ENCODE measurements around the gene PHLDB2.

Gene PHLDB2

DNA sequence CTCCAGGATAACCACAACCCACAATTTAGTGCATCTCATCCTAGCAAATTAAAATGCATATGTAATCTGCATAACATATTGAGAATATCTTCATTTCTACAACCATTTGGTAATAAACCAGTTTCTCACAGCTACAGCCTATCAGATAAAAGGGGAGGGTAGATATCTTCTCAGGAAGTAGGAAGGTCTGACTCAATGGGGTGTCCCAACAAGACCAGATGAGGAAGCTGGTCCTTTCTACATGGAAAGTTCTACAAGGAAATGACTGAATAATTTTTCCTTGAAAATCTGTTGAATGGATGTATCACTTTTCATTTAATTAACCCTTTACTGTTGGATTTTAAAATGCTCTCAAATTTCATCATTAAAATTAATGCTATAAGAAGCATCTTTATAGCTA lies 158.0 kb downstream of the PHLDB2 start:
- TF ChIP-seq, protein P1, sequence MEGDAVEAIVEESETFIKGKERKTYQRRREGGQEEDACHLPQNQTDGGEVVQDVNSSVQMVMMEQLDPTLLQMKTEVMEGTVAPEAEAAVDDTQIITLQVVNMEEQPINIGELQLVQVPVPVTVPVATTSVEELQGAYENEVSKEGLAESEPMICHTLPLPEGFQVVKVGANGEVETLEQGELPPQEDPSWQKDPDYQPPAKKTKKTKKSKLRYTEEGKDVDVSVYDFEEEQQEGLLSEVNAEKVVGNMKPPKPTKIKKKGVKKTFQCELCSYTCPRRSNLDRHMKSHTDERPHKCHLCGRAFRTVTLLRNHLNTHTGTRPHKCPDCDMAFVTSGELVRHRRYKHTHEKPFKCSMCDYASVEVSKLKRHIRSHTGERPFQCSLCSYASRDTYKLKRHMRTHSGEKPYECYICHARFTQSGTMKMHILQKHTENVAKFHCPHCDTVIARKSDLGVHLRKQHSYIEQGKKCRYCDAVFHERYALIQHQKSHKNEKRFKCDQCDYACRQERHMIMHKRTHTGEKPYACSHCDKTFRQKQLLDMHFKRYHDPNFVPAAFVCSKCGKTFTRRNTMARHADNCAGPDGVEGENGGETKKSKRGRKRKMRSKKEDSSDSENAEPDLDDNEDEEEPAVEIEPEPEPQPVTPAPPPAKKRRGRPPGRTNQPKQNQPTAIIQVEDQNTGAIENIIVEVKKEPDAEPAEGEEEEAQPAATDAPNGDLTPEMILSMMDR (conservative IDR thresholded peaks at IDR 0.05; ENCODE audit: low read depth): no peak

DNA sequence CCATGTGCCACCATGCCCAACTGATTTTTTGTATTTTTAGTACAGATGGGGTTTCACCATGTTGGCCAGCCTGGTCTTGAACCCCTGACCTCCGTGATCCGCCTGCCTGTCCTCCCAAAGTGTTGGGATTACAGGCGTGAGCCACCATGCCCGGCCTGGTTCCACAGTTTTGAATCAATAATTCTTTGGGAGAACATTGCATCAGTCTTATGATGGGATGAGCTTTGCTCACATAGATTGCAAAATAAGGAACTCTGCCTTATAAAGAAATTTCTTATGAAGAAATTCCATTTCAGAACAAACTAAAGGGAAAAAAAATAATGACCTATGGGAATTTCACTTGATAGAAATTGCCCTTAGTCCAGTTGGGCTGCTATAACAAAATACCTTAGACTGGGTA lies 159.6 kb downstream of the PHLDB2 start:
- ChIA-PET POLR2A (ENCODE audit: low non-redundant PET) (no interaction called here), CTCF (interaction anchor here (0.6 kb wide), 1 partner anchor 30 kb away, joined by 4 read pairs; no protein-coding TSS in a partner anchor)
- DNase-seq (ENCODE audit: low spot score): no peak
- TF ChIP-seq, protein P1 (conservative IDR thresholded peaks at IDR 0.05; ENCODE audit: low read depth): no peak
- H3K27ac ChIP-seq: no peak overlapping the region

More for the DNA sequence above, 158.0 kb downstream of the PHLDB2 start:
- ChIA-PET CTCF (interaction anchor here (0.6 to 0.7 kb wide), 3 partner anchors 27 to 819 kb away, joined by 3 read pairs; no protein-coding TSS in a partner anchor), POLR2A (ENCODE audit: low non-redundant PET) (no interaction called here)
- H3K27ac ChIP-seq: no peak overlapping the region
- no peak for DNase-seq (ENCODE audit: low spot score)

DNA sequence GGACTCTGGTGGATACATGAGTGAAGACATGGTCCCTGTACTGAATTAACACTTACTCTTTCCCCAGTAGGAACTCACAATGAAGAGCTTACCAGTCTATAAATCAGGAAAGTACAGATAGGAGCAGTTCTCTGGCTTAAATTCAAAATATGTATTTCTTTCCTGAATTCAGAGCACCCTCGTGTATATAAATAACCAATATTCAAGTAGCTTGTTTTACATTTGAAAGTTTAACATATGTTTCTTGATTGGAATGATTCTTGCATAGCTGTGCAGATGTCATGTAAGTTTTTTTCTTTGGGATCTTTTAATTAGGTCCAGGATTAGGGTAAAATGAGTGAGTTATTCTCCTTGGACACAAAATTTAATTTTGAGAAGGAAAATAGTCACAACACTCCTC lies 160.7 kb downstream of the PHLDB2 start:
- no peak for DNase-seq (ENCODE audit: low spot score)
- POLR2A ChIA-PET (ENCODE audit: low non-redundant PET): no interaction called here
- TF ChIP-seq, protein P1 (conservative IDR thresholded peaks at IDR 0.05; ENCODE audit: low read depth): no peak
- CTCF ChIA-PET: no interaction called here
- no peak overlapping the region for H3K27ac ChIP-seq

DNA sequence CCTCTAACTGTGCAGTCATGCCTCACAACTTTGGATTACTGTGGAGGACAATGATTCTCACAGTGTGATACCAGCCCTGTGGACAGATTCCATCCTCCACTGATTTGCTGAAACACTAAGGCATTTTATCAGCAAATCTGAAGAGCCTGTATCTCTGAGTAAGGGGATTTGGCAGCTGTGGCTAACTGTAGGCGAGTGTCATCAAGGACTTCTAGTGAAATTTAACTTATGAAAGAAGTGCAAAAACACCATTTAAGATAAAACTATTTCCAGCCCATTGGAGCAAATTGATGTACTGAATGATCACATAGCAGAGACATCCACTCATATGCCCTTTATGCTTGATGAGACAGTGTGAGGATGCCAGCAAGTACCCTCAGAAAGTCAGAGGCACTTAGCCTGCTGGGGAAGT lies 161.6 kb downstream of the PHLDB2 start:
- no peak overlapping the region for H3K27ac ChIP-seq
- no peak for DNase-seq (ENCODE audit: low spot score)
- ChIA-PET POLR2A (ENCODE audit: low non-redundant PET) (no interaction called here), CTCF (no interaction called here)
- TF ChIP-seq, protein P1 (conservative IDR thresholded peaks at IDR 0.05; ENCODE audit: low read depth): no peak

Data from RWPE1 (cell line).